ENCODE measurements around the gene HELZ. TPM values are rescaled to one million over a fixed set of nuclear protein-coding genes. Genes with fewer than 3 reads are reported as not detected.
"Not testable (repeated sequence)": the region's sequence is repeated elsewhere in the genome, so short reads cannot be mapped to it uniquely, and the experiment has no call there.

The HELZ gene
- total and polyA plus RNA-seq, 2 experiments from 2014 or later: 32.7 to 77.2 TPM

GRCh38 chr17:67256075-67256732 lies 11.2 kb upstream of the HELZ start:
- no peak overlapping the region for H3K27ac ChIP-seq
- no peaks in the 10 kb centered on the region for H3K27me3 ChIP-seq
- H3K36me3 ChIP-seq (replicated peaks; ENCODE audit: insufficient read depth, low read depth): no peaks in the 10 kb centered on the region
- H3K9me2 ChIP-seq (replicated peaks; ENCODE audit: insufficient read depth): no peaks in the 10 kb centered on the region
- no peak for TF ChIP-seq EZH2phosphoT487 (IDR thresholded peaks at IDR 0.05; ENCODE audit: low read depth, severe bottlenecking, unreplicated experiment)
- TF ChIP-seq EZH2 (IDR thresholded peaks at IDR 0.05; ENCODE audit: borderline replicate concordance): no peak
- TF ChIP-seq, protein P1, sequence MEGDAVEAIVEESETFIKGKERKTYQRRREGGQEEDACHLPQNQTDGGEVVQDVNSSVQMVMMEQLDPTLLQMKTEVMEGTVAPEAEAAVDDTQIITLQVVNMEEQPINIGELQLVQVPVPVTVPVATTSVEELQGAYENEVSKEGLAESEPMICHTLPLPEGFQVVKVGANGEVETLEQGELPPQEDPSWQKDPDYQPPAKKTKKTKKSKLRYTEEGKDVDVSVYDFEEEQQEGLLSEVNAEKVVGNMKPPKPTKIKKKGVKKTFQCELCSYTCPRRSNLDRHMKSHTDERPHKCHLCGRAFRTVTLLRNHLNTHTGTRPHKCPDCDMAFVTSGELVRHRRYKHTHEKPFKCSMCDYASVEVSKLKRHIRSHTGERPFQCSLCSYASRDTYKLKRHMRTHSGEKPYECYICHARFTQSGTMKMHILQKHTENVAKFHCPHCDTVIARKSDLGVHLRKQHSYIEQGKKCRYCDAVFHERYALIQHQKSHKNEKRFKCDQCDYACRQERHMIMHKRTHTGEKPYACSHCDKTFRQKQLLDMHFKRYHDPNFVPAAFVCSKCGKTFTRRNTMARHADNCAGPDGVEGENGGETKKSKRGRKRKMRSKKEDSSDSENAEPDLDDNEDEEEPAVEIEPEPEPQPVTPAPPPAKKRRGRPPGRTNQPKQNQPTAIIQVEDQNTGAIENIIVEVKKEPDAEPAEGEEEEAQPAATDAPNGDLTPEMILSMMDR (IDR thresholded peaks at IDR 0.05; ENCODE audit: poor library complexity): no peak
- no peaks in the 10 kb centered on the region for H3K79me2 ChIP-seq
- DNase-seq (ENCODE audit: low spot score): no peak
- 95% methylated on average over 5 of the region's 5 CpGs for WGBS (ENCODE audit: low lambda C conversion rate, missing lambda C conversion rate)
- no peak overlapping the region for H3K4me2 ChIP-seq
- no peak overlapping the region for H2AFZ ChIP-seq
- peaks cover 12% of the 10 kb centered on the region for H3K4me1 ChIP-seq (ENCODE audit: insufficient read depth)
- no peak overlapping the region for H3K4me3 ChIP-seq
- H3K9me3 ChIP-seq (ENCODE audit: low read depth): no peaks in the 10 kb centered on the region
- no peaks in the 10 kb centered on the region for H4K20me1 ChIP-seq (ENCODE audit: insufficient read depth, poor library complexity, severe bottlenecking)

- no peak overlapping the region for H3K4me2 ChIP-seq
- H3K27me3 ChIP-seq: no peaks in the 10 kb centered on the region
- WGBS (ENCODE audit: low lambda C conversion rate, missing lambda C conversion rate): 72% methylated on average over 2 of the region's 2 CpGs
- DNase-seq (ENCODE audit: low spot score): no peak
- no peaks in the 10 kb centered on the region for H3K9me2 ChIP-seq (replicated peaks; ENCODE audit: insufficient read depth)
- H3K4me1 ChIP-seq (ENCODE audit: insufficient read depth): no peaks in the 10 kb centered on the region
- H2AFZ ChIP-seq: no peak overlapping the region
- TF ChIP-seq EZH2phosphoT487 (IDR thresholded peaks at IDR 0.05; ENCODE audit: low read depth, severe bottlenecking, unreplicated experiment): no peak
- TF ChIP-seq, protein P1 (IDR thresholded peaks at IDR 0.05; ENCODE audit: poor library complexity): no peak
- TF ChIP-seq EZH2 (IDR thresholded peaks at IDR 0.05; ENCODE audit: borderline replicate concordance): no peak
- H4K20me1 ChIP-seq (ENCODE audit: insufficient read depth, poor library complexity, severe bottlenecking): no peaks in the 10 kb centered on the region
- no peaks in the 10 kb centered on the region for H3K9me3 ChIP-seq (ENCODE audit: low read depth)
- H3K27ac ChIP-seq: no peak overlapping the region
- H3K36me3 ChIP-seq (replicated peaks; ENCODE audit: insufficient read depth, low read depth): no peaks in the 10 kb centered on the region
- no peak overlapping the region for H3K4me3 ChIP-seq
- no peaks in the 10 kb centered on the region for H3K79me2 ChIP-seq
Observed at GRCh38 chr17:67253384-67253783, 8.4 kb upstream of the HELZ start.

GRCh38 chr17:67251586-67251985 lies 6.6 kb upstream of the HELZ start:
- not testable (repeated sequence) for H3K27ac ChIP-seq; H3K27me3 ChIP-seq; H3K4me1 ChIP-seq (ENCODE audit: insufficient read depth); H2AFZ ChIP-seq; H3K79me2 ChIP-seq; DNase-seq (ENCODE audit: low spot score); H3K4me2 ChIP-seq; H3K9me2 ChIP-seq (replicated peaks; ENCODE audit: insufficient read depth); H4K20me1 ChIP-seq (ENCODE audit: insufficient read depth, poor library complexity, severe bottlenecking); H3K36me3 ChIP-seq (replicated peaks; ENCODE audit: insufficient read depth, low read depth); H3K4me3 ChIP-seq; H3K9me3 ChIP-seq (ENCODE audit: low read depth)
- WGBS (ENCODE audit: low lambda C conversion rate, missing lambda C conversion rate): 90% methylated on average over 4 of the region's 4 CpGs

- Histone ChIP-seq H3K4me2 (no peak overlapping the region), H2AFZ (no peak overlapping the region), H3K9me3 (ENCODE audit: low read depth) (no peaks in the 10 kb centered on the region), H3K4me1 (ENCODE audit: insufficient read depth) (peaks cover 13% of the 10 kb centered on the region), H4K20me1 (ENCODE audit: insufficient read depth, poor library complexity, severe bottlenecking) (peaks cover 8% of the 10 kb centered on the region), H3K79me2 (peaks cover 27% of the 10 kb centered on the region), H3K4me3 (no peak overlapping the region), H3K36me3 (replicated peaks; ENCODE audit: insufficient read depth, low read depth) (no peaks in the 10 kb centered on the region), H3K27me3 (no peaks in the 10 kb centered on the region), H3K27ac (no peak overlapping the region), H3K9me2 (replicated peaks; ENCODE audit: insufficient read depth) (no peaks in the 10 kb centered on the region)
- TF ChIP-seq, protein P1 (IDR thresholded peaks at IDR 0.05; ENCODE audit: poor library complexity): no peak
- TF ChIP-seq EZH2 (IDR thresholded peaks at IDR 0.05; ENCODE audit: borderline replicate concordance) (no peak), EZH2phosphoT487 (IDR thresholded peaks at IDR 0.05; ENCODE audit: low read depth, severe bottlenecking, unreplicated experiment) (no peak)
- DNase-seq (ENCODE audit: low spot score): no peak
- 96% methylated on average over 6 of the region's 6 CpGs for WGBS (ENCODE audit: low lambda C conversion rate, missing lambda C conversion rate)
Observed at GRCh38 chr17:67248291-67248690, 3.3 kb upstream of the HELZ start.
